ENCODE data around the gene THBS3. TPM values are rescaled to one million over a fixed set of nuclear protein-coding genes. Genes with fewer than 3 reads are reported as not detected.

Gene THBS3
- 12.6 and 13.2 TPM in 2 replicates for total RNA-seq

DNA sequence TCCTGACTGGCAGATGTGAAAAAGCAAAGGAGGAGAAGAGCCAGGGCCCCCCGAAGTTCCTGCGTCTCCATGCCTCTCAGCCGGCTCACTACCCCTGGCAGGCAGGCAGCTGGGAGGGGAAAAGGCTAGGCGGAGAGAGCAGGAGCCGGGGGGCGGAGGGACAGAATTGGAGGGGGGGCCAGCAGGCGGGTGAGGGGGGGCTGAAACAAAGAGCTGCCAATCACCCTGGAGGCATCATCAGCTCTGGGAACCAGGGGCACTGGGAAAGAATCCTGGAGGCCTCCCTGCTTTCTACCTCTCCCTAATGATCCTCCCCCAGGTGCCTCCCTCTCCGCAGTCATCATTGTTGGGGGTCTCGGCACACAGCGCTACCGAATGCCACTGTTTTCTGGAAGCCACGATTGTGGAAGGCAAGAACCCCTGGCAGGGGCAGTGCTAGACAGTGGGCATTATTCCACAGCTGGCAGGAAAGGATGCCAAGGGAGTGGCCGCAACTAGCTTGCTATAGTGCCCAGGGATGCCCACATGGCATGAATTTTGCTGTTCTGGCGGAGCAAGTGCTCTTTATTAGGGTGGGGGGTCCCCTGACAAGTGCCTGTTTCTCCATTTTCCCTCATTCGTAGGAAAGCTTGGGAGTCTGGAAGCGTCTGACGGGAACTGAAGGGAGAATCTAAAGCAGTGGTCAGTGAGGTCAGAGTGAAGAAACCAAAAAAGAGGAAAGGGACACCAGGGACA is at the start of gene THBS3:
THBS3 (minus strand) TSS at position 92 of the 735 bp plus-strand sequence; CDS start at position 71, 21 bp downstream.

GRCh38 chr1:155255243-155256007 is 47.7 kb upstream of the THBS3 start, which contains the start of gene ENTREP3:
ENTREP3 (minus strand) TSS chr1:155255483; CDS start chr1:155254877, 606 bp downstream.

DNA sequence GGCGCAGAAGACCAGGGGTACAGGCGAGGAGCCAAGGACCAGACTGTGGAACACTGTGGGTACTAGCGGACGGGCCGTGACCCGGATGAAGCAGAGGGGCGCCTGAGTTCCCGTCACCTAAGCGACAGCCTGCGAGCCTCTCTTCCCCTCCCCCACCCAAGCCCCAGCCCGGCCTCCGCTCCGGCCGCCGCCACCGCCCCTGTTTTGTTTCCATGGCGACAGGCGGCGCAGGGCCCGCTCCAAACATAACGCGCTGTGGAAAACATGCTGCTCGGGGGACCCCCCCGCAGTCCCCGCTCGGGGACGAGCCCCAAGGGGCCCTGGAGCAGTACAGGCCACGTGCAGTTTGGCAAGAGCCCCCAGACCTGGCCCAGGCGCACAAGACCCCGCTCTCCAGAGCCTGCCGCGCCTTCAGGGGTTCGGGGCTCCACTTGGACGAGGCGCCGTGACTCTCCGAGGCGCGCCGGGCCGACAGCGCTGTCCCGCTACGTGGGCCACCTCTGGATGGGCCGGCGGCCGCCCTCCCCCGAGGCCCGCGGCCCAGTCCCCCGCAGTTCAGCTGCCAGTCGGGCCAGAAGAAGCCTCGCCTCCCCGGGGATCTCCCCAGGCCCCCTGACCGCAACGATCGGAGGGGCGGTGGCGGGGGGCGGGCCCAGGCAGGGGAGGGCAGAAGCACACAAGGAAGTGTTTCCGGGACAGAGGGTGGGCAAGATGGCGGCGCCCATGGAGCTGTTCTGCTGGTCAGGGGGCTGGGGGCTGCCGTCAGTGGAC is 1.0 kb upstream of the THBS3 start, which contains the start of gene MTX1:
MTX1 (plus strand) TSS at position 155 of the 771 bp plus-strand sequence; CDS start at position 265, 110 bp downstream.

GRCh38 chr1:155173478-155174323 is 34.0 kb downstream of the THBS3 start, which contains the start of gene TRIM46:
TRIM46 (plus strand) TSS chr1:155173849; CDS start chr1:155173967, 118 bp downstream.

GRCh38 chr1:155172732-155173477 is 34.8 kb downstream of the THBS3 start, which contains the start of gene KRTCAP2:
KRTCAP2 (minus strand) TSS chr1:155173304; CDS start chr1:155173224, 80 bp downstream.

Other genes with a start within 250 kb of the THBS3 start
- gene PYGO2, start 246.1 kb downstream of the THBS3 start, total RNA-seq: 5.3 and 5.4 TPM in 2 replicates
- gene SHC1, start 237.2 kb downstream of the THBS3 start, total RNA-seq: 253 and 300 TPM in 2 replicates
- 29.0 and 31.8 TPM in 2 replicates for gene CKS1B, start 233.2 kb downstream of the THBS3 start, total RNA-seq
- 16.7 and 18.6 TPM in 2 replicates for gene FLAD1, start 224.6 kb downstream of the THBS3 start, total RNA-seq
- gene LENEP, start 214.3 kb downstream of the THBS3 start, total RNA-seq: 0.43 TPM in 1 of 2 replicates, not detected in the other
- gene ZBTB7B, start 205.1 kb downstream of the THBS3 start, total RNA-seq: 7.0 and 9.8 TPM in 2 replicates
- gene DCST2, start 174.1 kb downstream of the THBS3 start, total RNA-seq: 0.09 and 0.11 TPM in 2 replicates
- not detected in 2 replicates for gene DCST1, start 174.1 kb downstream of the THBS3 start, total RNA-seq
- gene ADAM15, start 156.6 kb downstream of the THBS3 start, total RNA-seq: 97.1 and 129 TPM in 2 replicates
- 13.7 and 15.3 TPM in 2 replicates for gene EFNA4, start 144.2 kb downstream of the THBS3 start, total RNA-seq
- 1.4 and 2.1 TPM in 2 replicates for gene EFNA3, start 129.1 kb downstream of the THBS3 start, total RNA-seq
- gene EFNA1, start 80.0 kb downstream of the THBS3 start, total RNA-seq: 172 and 255 TPM in 2 replicates
- 56.8 and 66.1 TPM in 2 replicates for gene SLC50A1, start 72.0 kb downstream of the THBS3 start, total RNA-seq
- gene DPM3, start 67.4 kb downstream of the THBS3 start, total RNA-seq: 28.5 and 38.7 TPM in 2 replicates
- gene KRTCAP2, start 34.6 kb downstream of the THBS3 start, total RNA-seq: 139 and 143 TPM in 2 replicates
- 1.1 and 1.3 TPM in 2 replicates for gene TRIM46, start 34.0 kb downstream of the THBS3 start, total RNA-seq
- 23.5 and 34.1 TPM in 2 replicates for gene MTX1, start 798 bp upstream of the THBS3 start, total RNA-seq
- gene ENTREP3, start 47.6 kb upstream of the THBS3 start, total RNA-seq: 2.4 and 2.5 TPM in 2 replicates
- 25.8 and 28.2 TPM in 2 replicates for gene SCAMP3, start 54.5 kb upstream of the THBS3 start, total RNA-seq
- gene CLK2, start 65.6 kb upstream of the THBS3 start, total RNA-seq: 18.5 and 20.6 TPM in 2 replicates
- 0.34 and 0.76 TPM in 2 replicates for gene HCN3, start 69.6 kb upstream of the THBS3 start, total RNA-seq
- not detected in 2 replicates for gene PKLR, start 93.5 kb upstream of the THBS3 start, total RNA-seq
- gene FDPS, start 101.0 kb upstream of the THBS3 start, total RNA-seq: 350 and 458 TPM in 2 replicates
- 8.2 and 9.2 TPM in 2 replicates for gene RUSC1, start 113.0 kb upstream of the THBS3 start, total RNA-seq